H9 (cell line): Measurements from ENCODE around the gene ZBTB8OS. TPM values are rescaled to one million over a fixed set of nuclear protein-coding genes. Genes with fewer than 3 reads are reported as not detected.

ENCODE experiments used
- DNase-seq: peaks from one replicate; pipeline ENCODE4 v3.0.0-alpha.2; 2017
- H2AFZ ChIP-seq: one replicate; pipeline ENCODE4 v1.6.1; 2013; ENCODE audit warnings: mild to moderate bottlenecking, low read length, control low read depth, moderate library complexity
- H2AK5ac ChIP-seq: 2 replicates; pipeline ENCODE4 v1.6.1; 2013; ENCODE audit warnings: low read length, control low read depth, mixed read lengths; ENCODE audit not compliant: insufficient read length
- H2BK120ac ChIP-seq: one replicate; pipeline ENCODE4 v1.6.1; 2013; ENCODE audit warnings: low read depth, mild to moderate bottlenecking, low read length, control low read depth, inconsistent platforms; ENCODE audit not compliant: poor library complexity, severe bottlenecking
- H2BK12ac ChIP-seq: 2 replicates; pipeline ENCODE4 v1.6.1; 2013; ENCODE audit warnings: low read length, control low read depth, mixed read lengths, low read depth; ENCODE audit not compliant: insufficient read length
- H2BK15ac ChIP-seq: 2 replicates; pipeline ENCODE4 v1.6.1; 2013; ENCODE audit warnings: low read depth, low read length, control low read depth
- H2BK20ac ChIP-seq: one replicate; pipeline ENCODE4 v1.6.1; 2013; ENCODE audit warnings: low read depth, mild to moderate bottlenecking, low read length, control low read depth, inconsistent platforms; ENCODE audit not compliant: poor library complexity, severe bottlenecking
- H2BK5ac ChIP-seq: 2 replicates; pipeline ENCODE4 v1.6.1; 2013; ENCODE audit warnings: low read length, control low read depth, mixed read lengths; ENCODE audit not compliant: insufficient read length
- H3K14ac ChIP-seq: 2 replicates; pipeline ENCODE4 v1.6.1; 2013; ENCODE audit warnings: low read length, control low read depth; ENCODE audit not compliant: insufficient read depth
- H3K18ac ChIP-seq: 2 replicates; pipeline ENCODE4 v1.6.1; 2013; ENCODE audit warnings: low read depth, mild to moderate bottlenecking, mixed read lengths, low read length, control low read depth; ENCODE audit not compliant: insufficient read length
- H3K23ac ChIP-seq: 2 replicates; pipeline ENCODE4 v1.6.1; 2013; ENCODE audit warnings: low read length, control low read depth, mixed read lengths, low read depth; ENCODE audit not compliant: insufficient read length
- H3K23me2 ChIP-seq: 2 replicates; pipeline ENCODE4 v1.6.1; 2013; ENCODE audit warnings: low read depth, mild to moderate bottlenecking, mixed read lengths, low read length, control low read depth; ENCODE audit not compliant: insufficient read length, poor library complexity, severe bottlenecking
- H3K27ac ChIP-seq: 2 replicates; pipeline ENCODE4 v1.5.1; 2013; ENCODE audit warnings: low read length, control low read depth, mixed read lengths, low read depth; ENCODE audit not compliant: insufficient read length
- H3K27me3 ChIP-seq: 2 replicates; pipeline ENCODE4 v1.6.1; 2013; ENCODE audit warnings: low read length, control low read depth, inconsistent platforms; ENCODE audit not compliant: insufficient read depth
- H3K4ac ChIP-seq: 2 replicates; pipeline ENCODE4 v1.6.1; 2013; ENCODE audit warnings: low read depth, mild to moderate bottlenecking, control low read depth, inconsistent platforms, low read length, moderate library complexity
- H3K4me1 ChIP-seq: 2 replicates; pipeline ENCODE4 v1.6.1; 2013; ENCODE audit warnings: low read length, control low read depth, inconsistent platforms; ENCODE audit not compliant: insufficient read depth
- H3K4me2 ChIP-seq: 2 replicates; pipeline ENCODE4 v1.6.1; 2013; ENCODE audit warnings: low read length, control low read depth, mixed read lengths; ENCODE audit not compliant: insufficient read length, insufficient read depth
- H3K56ac ChIP-seq: 2 replicates; pipeline ENCODE4 v1.6.1; 2013; ENCODE audit warnings: low read depth, mild to moderate bottlenecking, mixed read lengths, low read length, control low read depth; ENCODE audit not compliant: insufficient read length
- H3K79me1 ChIP-seq: 2 replicates; pipeline ENCODE4 v1.6.1; 2013; ENCODE audit warnings: low read depth, mild to moderate bottlenecking, moderate library complexity, low read length, control low read depth, inconsistent platforms; ENCODE audit not compliant: insufficient read depth, poor library complexity, severe bottlenecking
- H3K79me2 ChIP-seq: 2 replicates; pipeline ENCODE4 v1.6.1; 2013; ENCODE audit warnings: low read length, control low read depth, inconsistent platforms; ENCODE audit not compliant: insufficient read depth
- H3K9ac ChIP-seq: 2 replicates; pipeline ENCODE4 v1.6.1; 2013; ENCODE audit warnings: low read length, control low read depth, mixed read lengths; ENCODE audit not compliant: insufficient read length; ENCODE audit errors: extremely low read depth
- H3K9me3 ChIP-seq: one replicate; pipeline ENCODE4 v1.6.1; 2013; ENCODE audit warnings: low read depth, low read length, inconsistent platforms; ENCODE audit not compliant: control insufficient read depth
- H3T11ph ChIP-seq: one replicate; pipeline ENCODE4 v1.6.1; 2013; ENCODE audit warnings: mild to moderate bottlenecking, low read length, control low read depth, inconsistent platforms
- H4K20me1 ChIP-seq: one replicate; pipeline ENCODE4 v1.6.1; 2013; ENCODE audit not compliant: control insufficient read depth, insufficient read length, insufficient read depth
- H4K5ac ChIP-seq: 2 replicates; pipeline ENCODE4 v1.6.1; 2013; ENCODE audit warnings: low read depth, mild to moderate bottlenecking, mixed read lengths, low read length, control low read depth; ENCODE audit not compliant: insufficient read length
- H4K8ac ChIP-seq: replicated peaks from 2 replicates; pipeline ENCODE4 v1.6.1; 2013; ENCODE audit warnings: low read length, control low read depth, mixed read lengths, low read depth; ENCODE audit not compliant: insufficient read length
- H4K91ac ChIP-seq: 2 replicates; pipeline ENCODE4 v1.6.1; 2013; ENCODE audit warnings: low read depth, mild to moderate bottlenecking, moderate library complexity, mixed read lengths, low read length, control low read depth; ENCODE audit not compliant: insufficient read length
- H3K27ac Mint-ChIP-seq, 3 experiments: 2 replicates in 2 of 3; 3 replicates in 1 of 3; pipeline ENCODE4 v1.8.0; 2020 to 2021; ENCODE audit warnings: mixed read lengths in 3 of 3, mild to moderate bottlenecking in 1 of 3, moderate library complexity in 1 of 3
- H3K27me3 Mint-ChIP-seq: 2 replicates; pipeline ENCODE4 v1.8.0; 2021; ENCODE audit warnings: low read depth, mild to moderate bottlenecking, moderate library complexity, mixed read lengths
- H3K36me3 Mint-ChIP-seq, 3 experiments: 2 replicates in 2 of 3; 3 replicates in 1 of 3; pipeline ENCODE4 v1.8.0; 2020 to 2021; ENCODE audit warnings: low read depth in 3 of 3, mixed read lengths in 3 of 3; ENCODE audit not compliant: insufficient read depth in 1 of 3
- H3K4me1 Mint-ChIP-seq, 2 experiments: 2 replicates each; pipeline ENCODE4 v1.8.0; 2020; ENCODE audit warnings: mixed read lengths in 2 of 2
- H3K4me3 Mint-ChIP-seq, 2 experiments: 2 replicates in 1 of 2; 3 replicates in 1 of 2; pipeline ENCODE4 v1.8.0; 2020 to 2021; ENCODE audit warnings: mild to moderate bottlenecking in 2 of 2, mixed read lengths in 2 of 2, moderate library complexity in 1 of 2
- H3K9me3 Mint-ChIP-seq, 2 experiments: 2 replicates in 1 of 2; 3 replicates in 1 of 2; pipeline ENCODE4 v1.8.0; 2020; ENCODE audit warnings: mild to moderate bottlenecking in 2 of 2, mixed read lengths in 2 of 2, moderate library complexity in 1 of 2
- CTCF ChIP-seq: fragments of 200-600 bp; sonication (generic); conservative IDR thresholded peaks from 3 replicates; pipeline ENCODE4 v1.8.0; 2021; ENCODE audit warnings: antibody characterized with exemption, mild to moderate bottlenecking
- WGBS: extraction: QIAGEN DNeasy Blood & Tissue Kit; methylation state at CpG from one replicate; pipeline ENCODE4 v1.1.7; 2013; ENCODE audit warnings: missing lambda C conversion rate, low lambda C conversion rate, mixed read lengths; ENCODE audit not compliant: insufficient read length; ENCODE audit errors: extremely low coverage; 5-methylcytosine and 5-hydroxymethylcytosine counted together
- total RNA-seq: library from RNA; stranded (reverse); gene quantifications from 2 replicates; pipeline ENCODE4 v1.2.1, GENCODE V29; 2021

ZBTB8OS gene
- total RNA-seq, 1 experiment from 2014 or later: 59.4 TPM

- Histone ChIP-seq H3K79me2 (no peaks in the 10 kb centered on the region), H3K4me1 (no peaks in the 10 kb centered on the region), H2BK120ac (no peak overlapping the region), H4K5ac (no peak overlapping the region), H3K23me2 (no peaks in the 10 kb centered on the region), H2AK5ac (no peak overlapping the region), H3K4me2 (no peak overlapping the region), H2BK20ac (no peak overlapping the region), H3K27ac (no peak overlapping the region), H3K9ac (no peak overlapping the region), H2BK15ac (no peak overlapping the region), H4K8ac (no peak overlapping the region), H3T11ph (no peak overlapping the region), H3K14ac (no peak overlapping the region), H3K27me3 (no peaks in the 10 kb centered on the region), H3K56ac (no peak overlapping the region), H4K91ac (no peak overlapping the region), H3K23ac (no peak overlapping the region), H4K20me1 (no peaks in the 10 kb centered on the region), H2AFZ (no peak overlapping the region), H3K4ac (no peak overlapping the region), H3K9me3 (no peaks in the 10 kb centered on the region), H3K18ac (no peak overlapping the region), H2BK5ac (no peak overlapping the region), H2BK12ac (no peak overlapping the region), H3K79me1 (peaks cover 3% of the 10 kb centered on the region)
- H3K36me3 Mint-ChIP-seq: peaks cover 6 to 47% (median 40%) of the 10 kb centered on the region in 3 experiments; a peak in 5 of 7 replicates
- H3K27me3 Mint-ChIP-seq: no peaks in the 10 kb centered on the region
- no peak for DNase-seq
- H3K27ac Mint-ChIP-seq: no peak overlapping the region
- WGBS: no CpG with 5 or more reads among the region's 1 CpG
- no peak overlapping the region for H3K4me3 Mint-ChIP-seq
- H3K4me1 Mint-ChIP-seq: no peaks in the 10 kb centered on the region
- H3K9me3 Mint-ChIP-seq: no peaks in the 10 kb centered on the region
- no peak for TF ChIP-seq CTCF
These were observed 24.2 kb downstream of the ZBTB8OS start for GRCh38 chr1:32626176-32626575.
